PC-3 (cell line): ENCODE results near the gene CDX2. TPM values are rescaled to one million over a fixed set of nuclear protein-coding genes. Genes with fewer than 3 reads are reported as not detected.

Source experiments
- ATAC-seq: fragments of 200-7000 bp; cut with Tn5 transposase; 2 replicates; pipeline ENCODE4 v1.9.1; 2020; ENCODE audit warnings: mild to moderate bottlenecking, moderate library complexity
- BruUV-seq: library from RNA; stranded (reverse); fragments of 400-500 nt; replicated peaks from 2 replicates; lab custom pipeline; 2021; lab: Mats Ljungman, UMichigan
- CTCF ChIA-PET: fragments of 300-600 bp; sonication (Branson Sonifier 250); formaldehyde crosslinking; loops from one replicate; lab custom pipeline; 2022; ENCODE audit warnings: antibody characterized with exemption; lab: Charles Lee
- POLR2A ChIA-PET: fragments of 300-600 bp; sonication (Branson Sonifier 250); formaldehyde crosslinking; loops from one replicate; lab custom pipeline; 2022; ENCODE audit warnings: antibody characterized with exemption; ENCODE audit not compliant: unreplicated experiment; lab: Charles Lee
- DNase-seq: peaks from one replicate; pipeline ENCODE4 v3.0.0-alpha.2; 2015
- H2AFZ ChIP-seq: fragments of 300-600 bp; sonication (generic); 2 replicates; pipeline ENCODE4 v1.6.0; 2016; ENCODE audit warnings: antibody characterized with exemption, low read length
- H3F3A ChIP-seq: fragments of 300-600 bp; sonication (generic); one replicate; pipeline ENCODE4 v1.6.0; 2017; ENCODE audit warnings: antibody characterized with exemption, low read length, control low read depth, mild to moderate bottlenecking; ENCODE audit not compliant: unreplicated experiment
- H3K27ac ChIP-seq: fragments of 300-600 bp; sonication (generic); 2 replicates; pipeline ENCODE4 v1.5.1; 2016; ENCODE audit warnings: mild to moderate bottlenecking, low read length
- H3K27me3 ChIP-seq: fragments of 300-600 bp; sonication (generic); 2 replicates; pipeline ENCODE4 v1.6.1; 2016; ENCODE audit warnings: low read length, mixed read lengths
- H3K36me3 ChIP-seq: fragments of 300-600 bp; sonication (generic); 2 replicates; pipeline ENCODE4 v1.6.1; 2016; ENCODE audit warnings: low read depth, mixed run types, low read length, mixed read lengths
- H3K4me1 ChIP-seq: fragments of 300-600 bp; sonication (generic); 2 replicates; pipeline ENCODE4 v1.5.1; 2016; ENCODE audit warnings: low read length; ENCODE audit not compliant: insufficient read depth
- H3K4me2 ChIP-seq: fragments of 300-600 bp; sonication (generic); 2 replicates; pipeline ENCODE4 v1.6.0; 2016; ENCODE audit warnings: low read length
- H3K4me3 ChIP-seq: fragments of 300-600 bp; sonication (generic); 2 replicates; pipeline ENCODE4 v1.5.1; 2016; ENCODE audit warnings: mild to moderate bottlenecking, low read length, mixed read lengths
- H3K79me2 ChIP-seq: fragments of 300-600 bp; sonication (generic); 2 replicates; pipeline ENCODE4 v1.6.1; 2017; ENCODE audit warnings: low read length, mixed read lengths
- H3K9ac ChIP-seq: fragments of 300-600 bp; sonication (generic); 2 replicates; pipeline ENCODE4 v1.6.0; 2016; ENCODE audit warnings: mild to moderate bottlenecking, low read length
- H3K9me2 ChIP-seq: fragments of 300-600 bp; sonication (generic); replicated peaks from 2 replicates; pipeline ENCODE4 v1.6.1; 2016; ENCODE audit warnings: mixed run types, low read length, mixed read lengths
- H3K9me3 ChIP-seq: fragments of 300-600 bp; sonication (generic); 2 replicates; pipeline ENCODE4 v1.6.1; 2016; ENCODE audit warnings: low read length, mixed read lengths
- H4K20me1 ChIP-seq: fragments of 300-600 bp; sonication (generic); 2 replicates; pipeline ENCODE4 v1.6.1; 2016; ENCODE audit warnings: low read length, mixed read lengths
- CTCF ChIP-seq: fragments of 300-600 bp; sonication (generic); conservative IDR thresholded peaks from 2 replicates; pipeline ENCODE4 v1.5.1; 2017; ENCODE audit warnings: antibody characterized with exemption, low read depth, mild to moderate bottlenecking, low read length
- EZH2 ChIP-seq: fragments of 300-600 bp; sonication (generic); IDR thresholded peaks from one replicate; pipeline ENCODE4 v1.6.1; 2017; ENCODE audit warnings: antibody characterized with exemption, mild to moderate bottlenecking, low read length; ENCODE audit not compliant: unreplicated experiment
- EZH2phosphoT487 ChIP-seq: fragments of 300-600 bp; sonication (generic); IDR thresholded peaks from 2 replicates; pipeline ENCODE4 v1.6.1; 2018; ENCODE audit warnings: mild to moderate bottlenecking, antibody characterized with exemption, low read length, borderline replicate concordance
- intact Hi-C: fragments of 100-400 bp; cut with micrococcal nuclease; formaldehyde crosslinking; loops from 2 replicates; pipeline ENCODE4 v1.9.0; 2023
- total RNA-seq: library from RNA; depleted of rRNA; stranded (reverse); fragments of >200 nt; gene quantifications from 2 replicates; pipeline ENCODE4 v1.2.3, GENCODE V29; 2014

Gene CDX2
- total RNA-seq, 1 experiment from 2014 or later = 0.62 TPM

GRCh38 chr13:27971776-27972477 is 2.8 kb upstream of the CDX2 start:
- no peak overlapping the region for H3K4me3 ChIP-seq
- H3K9me2 ChIP-seq = no peaks in the 10 kb centered on the region
- no peak overlapping the region for H3K27ac ChIP-seq
- intact Hi-C loops = no loop called here
- peaks cover 33% of the 10 kb centered on the region for H3K27me3 ChIP-seq
- no peaks in the 10 kb centered on the region for H3F3A ChIP-seq
- H4K20me1 ChIP-seq = no peaks in the 10 kb centered on the region
- no peaks in the 10 kb centered on the region for H3K4me1 ChIP-seq
- CTCF ChIA-PET = no interaction called here
- H3K9ac ChIP-seq = no peak overlapping the region
- H2AFZ ChIP-seq = no peak overlapping the region
- POLR2A ChIA-PET = no interaction called here
- BruUV-seq = no TSS peak
- H3K79me2 ChIP-seq = no peaks in the 10 kb centered on the region
- H3K9me3 ChIP-seq = no peaks in the 10 kb centered on the region
- ATAC-seq (no peak), DNase-seq (no peak)
- H3K4me2 ChIP-seq = no peak overlapping the region
- TF ChIP-seq EZH2 = no peak
- no peak for TF ChIP-seq CTCF
- no peak for TF ChIP-seq EZH2phosphoT487
- no peaks in the 10 kb centered on the region for H3K36me3 ChIP-seq

- H3K4me2 ChIP-seq = no peak overlapping the region
- no peaks in the 10 kb centered on the region for H3K9me3 ChIP-seq
- H3K27me3 ChIP-seq = peaks cover 40% of the 10 kb centered on the region
- no peaks in the 10 kb centered on the region for H3K79me2 ChIP-seq
- H3F3A ChIP-seq = no peaks in the 10 kb centered on the region
- ATAC-seq (no peak), DNase-seq (no peak)
- H3K9ac ChIP-seq = no peak overlapping the region
- H2AFZ ChIP-seq = no peak overlapping the region
- TF ChIP-seq EZH2 (no peak), EZH2phosphoT487 (no peak), CTCF (no peak)
- BruUV-seq = no TSS peak
- intact Hi-C loops = no loop called here
- H3K4me3 ChIP-seq = no peak overlapping the region
- H4K20me1 ChIP-seq = no peaks in the 10 kb centered on the region
- CTCF ChIA-PET = no interaction called here
- H3K4me1 ChIP-seq = no peaks in the 10 kb centered on the region
- H3K36me3 ChIP-seq = no peaks in the 10 kb centered on the region
- no peaks in the 10 kb centered on the region for H3K9me2 ChIP-seq
- POLR2A ChIA-PET = no interaction called here
- H3K27ac ChIP-seq = no peak overlapping the region
Observed at GRCh38 chr13:27971236-27971645, 2.1 kb upstream of the CDX2 start.

- Histone ChIP-seq H4K20me1 (no peaks in the 10 kb centered on the region), H2AFZ (no peak overlapping the region), H3K9ac (no peak overlapping the region), H3K27ac (no peak overlapping the region), H3K79me2 (no peaks in the 10 kb centered on the region), H3K36me3 (no peaks in the 10 kb centered on the region), H3K9me3 (no peaks in the 10 kb centered on the region), H3K4me1 (no peaks in the 10 kb centered on the region), H3F3A (no peaks in the 10 kb centered on the region), H3K4me2 (no peak overlapping the region), H3K27me3 (peaks cover 47% of the 10 kb centered on the region), H3K9me2 (no peaks in the 10 kb centered on the region), H3K4me3 (no peak overlapping the region)
- DNase-seq (no peak), ATAC-seq (no peak)
- ChIA-PET POLR2A (no interaction called here), CTCF (no interaction called here)
- intact Hi-C loops = no loop called here
- no TSS peak for BruUV-seq
- TF ChIP-seq EZH2 (no peak), CTCF (no peak), EZH2phosphoT487 (no peak)
Observed at GRCh38 chr13:27970382-27971235, 1.5 kb upstream of the CDX2 start.
